HEK293T (cell line): Measurements from ENCODE around the gene CASR.

Experiments used
- ARNT ChIP-seq: fragments of 450-650 bp; IDR thresholded peaks from 2 replicates; pipeline ENCODE4 v1.6.1; 2017; ENCODE audit warnings: mild to moderate bottlenecking
- BHLHE40 ChIP-seq: fragments of 450-650 bp; IDR thresholded peaks from 2 replicates; pipeline ENCODE4 v1.6.1; 2016; ENCODE audit warnings: mild to moderate bottlenecking, moderate library complexity, borderline replicate concordance
- SUZ12 ChIP-seq: fragments of 450-650 bp; IDR thresholded peaks from 2 replicates; pipeline ENCODE4 v1.6.1; 2016; ENCODE audit warnings: mild to moderate bottlenecking

DNA sequence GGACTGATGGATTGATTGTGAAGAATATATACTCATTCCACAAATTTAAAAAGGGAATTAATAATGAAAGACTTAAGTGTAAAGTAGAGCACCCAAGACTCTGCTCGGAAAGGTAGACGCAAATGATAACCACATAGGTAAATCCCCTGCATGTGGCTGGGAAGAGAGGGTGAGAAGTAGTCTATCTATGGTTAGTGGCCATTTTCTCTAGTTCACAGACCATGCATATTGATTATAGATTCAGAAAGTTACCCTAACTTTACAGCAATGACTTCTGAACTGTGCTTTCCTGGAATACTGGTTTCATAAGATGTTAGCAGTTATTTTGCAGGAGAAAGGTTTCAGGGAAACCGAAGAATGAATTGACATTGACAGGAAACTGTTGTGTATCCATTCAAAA is 51.7 kb downstream of the CASR start:
- TF ChIP-seq ARNT: no peak
- no peak for TF ChIP-seq SUZ12
- TF ChIP-seq BHLHE40: no peak
